ENCODE data around the gene SLC38A3.

- TF ChIP-seq POLR2AphosphoS5 (IDR thresholded peaks at IDR 0.05; ENCODE audit: borderline replicate concordance, low read depth, low read length) (no peak), EZH2 (IDR thresholded peaks at IDR 0.05) (no peak), FOXP2 (optimal IDR thresholded peaks at IDR 0.05; ENCODE audit: control extremely low read depth, extremely low read length, insufficient read depth) (no peak)
Observed at GRCh38 chr3:50173685-50174516, 31.2 kb upstream of the SLC38A3 start.
